Measurements from ENCODE around the gene MOV10.

Gene MOV10

GRCh38 chr1:112708002-112708448 is 33.6 kb downstream of the MOV10 start:
- no peak overlapping the region for H3K4me3 ChIP-seq (ENCODE audit: low read depth, low read length)
- DNase-seq (ENCODE audit: low read depth), result no peak
- TF ChIP-seq CTCF (conservative IDR thresholded peaks at IDR 0.05; ENCODE audit: low read depth, low read length), result no peak

GRCh38 chr1:112708489-112708888 is 34.0 kb downstream of the MOV10 start:
- TF ChIP-seq CTCF (conservative IDR thresholded peaks at IDR 0.05; ENCODE audit: low read depth, low read length), result no peak
- H3K4me3 ChIP-seq (ENCODE audit: low read depth, low read length), result no peak overlapping the region
- DNase-seq (ENCODE audit: low read depth), result no peak

GRCh38 chr1:112710159-112710558 is 35.7 kb downstream of the MOV10 start:
- no peak overlapping the region for H3K4me3 ChIP-seq (ENCODE audit: low read depth, low read length)
- DNase-seq (ENCODE audit: low read depth), result no peak
- no peak for TF ChIP-seq CTCF (conservative IDR thresholded peaks at IDR 0.05; ENCODE audit: low read depth, low read length)

GRCh38 chr1:112710586-112710985 is 36.1 kb downstream of the MOV10 start:
- DNase-seq (ENCODE audit: low read depth), result no peak
- no peak overlapping the region for H3K4me3 ChIP-seq (ENCODE audit: low read depth, low read length)
- TF ChIP-seq CTCF (conservative IDR thresholded peaks at IDR 0.05; ENCODE audit: low read depth, low read length), result no peak

- DNase-seq (ENCODE audit: low read depth), result no peak
- TF ChIP-seq CTCF (conservative IDR thresholded peaks at IDR 0.05; ENCODE audit: low read depth, low read length), result no peak
- no peak overlapping the region for H3K4me3 ChIP-seq (ENCODE audit: low read depth, low read length)
These were observed 36.6 kb downstream of the MOV10 start for GRCh38 chr1:112711041-112711440.

GRCh38 chr1:112711670-112712069 is 37.2 kb downstream of the MOV10 start:
- DNase-seq (ENCODE audit: low read depth), result no peak
- no peak for TF ChIP-seq CTCF (conservative IDR thresholded peaks at IDR 0.05; ENCODE audit: low read depth, low read length)
- no peak overlapping the region for H3K4me3 ChIP-seq (ENCODE audit: low read depth, low read length)

GRCh38 chr1:112712191-112712590 is 37.7 kb downstream of the MOV10 start:
- TF ChIP-seq CTCF (conservative IDR thresholded peaks at IDR 0.05; ENCODE audit: low read depth, low read length), result no peak
- DNase-seq (ENCODE audit: low read depth), result no peak
- no peak overlapping the region for H3K4me3 ChIP-seq (ENCODE audit: low read depth, low read length)

All from choroid plexus epithelial cell (primary cell).